ENCODE data around the gene PDE1A.

The PDE1A gene

DNA sequence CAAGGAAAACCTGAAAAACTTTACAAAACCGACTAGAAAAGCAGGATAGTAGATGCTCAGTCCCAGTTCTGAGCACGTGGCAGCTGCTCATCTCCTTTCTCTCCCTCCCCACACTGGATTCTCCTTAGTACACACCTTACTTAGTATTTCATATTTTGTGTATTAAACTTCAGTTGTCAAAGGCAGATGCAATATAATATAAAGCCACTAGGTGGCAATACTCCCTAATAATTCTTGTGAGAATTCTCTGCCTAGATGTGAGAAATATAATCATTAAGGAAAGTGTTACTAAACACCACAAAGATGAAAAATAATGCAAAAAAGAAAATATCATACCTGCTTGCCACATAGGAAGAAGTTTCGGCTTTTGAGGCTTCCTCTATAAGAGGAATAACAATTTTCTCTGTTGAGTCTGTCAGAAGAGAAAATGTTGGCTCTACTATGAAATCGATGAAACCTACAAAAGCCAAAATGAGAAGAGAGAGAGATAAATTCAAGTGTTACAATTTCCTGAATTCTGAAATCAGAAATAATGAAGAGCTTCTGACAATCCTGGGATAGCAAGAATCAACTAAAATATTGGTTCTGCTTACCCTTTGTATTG, 240.6 kb downstream of the PDE1A start:
- DNase-seq: peak; percentile 41

DNA sequence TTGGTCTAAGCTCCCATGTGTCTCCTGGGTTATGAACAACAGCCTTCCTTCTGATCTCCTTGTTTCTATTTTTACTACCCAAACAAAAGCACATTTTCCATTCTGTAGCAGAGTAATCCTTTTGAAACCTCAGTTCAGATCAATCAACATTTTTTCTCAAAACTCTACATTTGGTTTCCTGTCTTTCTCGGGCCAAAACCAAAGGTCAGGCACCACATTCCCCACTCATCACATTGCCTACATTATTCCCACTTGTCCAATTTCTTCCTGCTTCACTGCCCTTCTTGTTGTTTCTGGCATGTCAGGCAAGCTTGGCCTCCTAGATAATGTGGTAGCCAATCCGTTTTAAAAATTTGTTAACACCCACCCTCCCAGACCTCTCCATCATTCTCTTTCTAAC, 244.4 kb downstream of the PDE1A start:
- DNase-seq: no peak

DNA sequence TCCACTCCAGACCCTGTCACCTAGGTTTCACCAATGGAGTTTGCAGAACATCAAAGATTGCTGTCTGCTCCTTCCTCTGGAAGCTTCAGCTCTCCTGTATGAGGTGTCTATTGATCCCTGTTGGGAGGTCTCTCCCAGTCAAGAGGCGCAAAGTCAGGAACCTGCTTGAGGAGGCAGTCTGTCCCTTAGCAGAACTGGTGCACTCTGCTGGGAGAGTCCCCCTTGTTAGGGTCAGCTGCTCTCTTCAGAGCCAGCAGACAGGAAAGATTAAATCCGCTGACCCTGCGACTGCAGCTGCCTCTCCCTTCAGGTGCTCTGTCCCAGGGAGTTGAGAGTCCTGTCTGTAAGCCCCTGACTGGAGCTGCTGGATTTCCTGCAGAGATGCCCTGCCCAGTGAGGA, 245.5 kb downstream of the PDE1A start:
- no peak for DNase-seq

DNA sequence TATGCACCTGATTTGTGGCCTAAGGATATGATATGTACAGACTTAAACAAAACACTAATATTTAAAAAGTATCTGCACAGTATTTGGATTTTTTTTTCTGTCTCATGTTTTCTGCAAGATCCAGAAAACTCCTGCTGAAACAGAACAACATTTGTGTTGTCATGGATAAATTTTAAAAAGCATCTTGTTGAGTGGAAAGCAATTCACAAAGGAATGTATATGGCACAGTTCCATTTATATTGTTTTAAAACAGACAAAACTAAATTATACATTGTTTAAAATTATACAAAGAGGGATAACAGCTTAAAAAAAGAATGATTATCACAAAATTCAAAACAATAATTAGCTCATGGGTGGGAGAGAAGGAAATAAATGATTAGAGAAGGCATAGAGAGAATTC, 247.7 kb downstream of the PDE1A start:
- DNase-seq: no peak

DNA sequence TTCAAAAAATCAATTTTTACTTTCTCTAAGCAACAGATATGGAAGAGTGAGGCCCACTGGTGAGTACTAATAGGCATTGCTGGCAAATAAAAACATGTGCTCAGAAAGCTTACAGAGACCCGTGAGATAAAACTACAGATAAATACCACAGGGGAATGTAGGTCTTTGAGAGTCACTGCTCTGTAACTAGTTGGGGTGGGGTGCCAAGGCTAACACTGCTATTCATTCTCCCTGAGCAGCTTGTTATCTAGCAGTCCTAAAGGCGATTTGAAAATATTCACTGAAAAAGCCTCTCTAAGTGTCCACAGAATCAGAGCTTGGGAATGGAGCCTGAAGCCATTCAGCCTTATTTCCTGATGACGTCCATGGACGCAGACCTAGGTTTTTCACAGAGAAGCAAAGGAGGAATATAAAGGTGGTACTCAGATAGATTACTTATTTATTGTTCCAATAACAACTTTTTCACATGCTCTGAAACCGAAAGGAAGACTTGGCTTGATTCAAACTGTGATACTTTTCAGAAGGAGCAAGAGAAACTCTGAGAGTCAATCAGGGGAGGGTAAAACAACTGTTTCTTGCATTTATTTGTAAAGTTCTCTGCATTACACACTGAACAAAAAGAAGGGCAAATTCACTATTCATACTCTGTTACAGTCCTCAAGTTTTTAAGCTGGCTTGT, 252.8 kb downstream of the PDE1A start:
- no peak for DNase-seq

DNA sequence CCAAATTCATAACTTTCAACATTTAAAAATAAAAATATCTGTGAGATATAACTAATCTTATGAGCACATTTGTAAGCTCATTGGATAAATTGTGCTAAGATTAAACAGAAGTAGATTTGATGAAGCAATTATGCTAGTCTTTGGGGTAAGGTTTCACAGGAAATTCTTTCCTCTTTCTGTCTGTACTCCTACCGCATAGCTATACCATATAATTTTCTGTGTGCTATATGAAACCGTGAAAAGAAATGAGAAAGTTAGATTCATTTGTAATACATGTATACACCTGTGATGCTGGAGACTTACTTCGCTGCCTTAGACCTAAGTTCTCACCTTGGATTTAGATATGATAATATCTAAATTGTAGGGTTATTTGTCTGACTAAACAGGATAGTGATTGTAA, 256.5 kb downstream of the PDE1A start:
- no peak for DNase-seq

DNA sequence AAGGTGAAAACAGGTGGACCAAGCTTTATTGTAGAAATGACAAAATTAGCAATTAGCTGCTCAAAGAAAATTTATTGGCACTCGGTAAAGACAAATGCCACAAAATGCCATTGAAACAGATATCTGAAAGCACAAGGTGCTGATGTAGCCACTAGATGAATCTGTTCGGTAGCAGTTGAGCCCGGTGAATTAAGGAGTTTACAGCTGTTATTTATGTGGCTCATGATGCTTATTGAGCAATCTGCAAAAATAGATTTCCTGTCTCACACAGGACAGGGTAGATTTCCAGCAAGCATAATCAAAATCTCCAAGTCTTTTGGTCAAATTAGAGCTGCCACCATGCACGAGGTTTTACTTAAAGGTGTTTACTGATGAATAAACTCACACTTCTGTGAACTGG, 259.0 kb downstream of the PDE1A start:
- no peak for DNase-seq

DNA sequence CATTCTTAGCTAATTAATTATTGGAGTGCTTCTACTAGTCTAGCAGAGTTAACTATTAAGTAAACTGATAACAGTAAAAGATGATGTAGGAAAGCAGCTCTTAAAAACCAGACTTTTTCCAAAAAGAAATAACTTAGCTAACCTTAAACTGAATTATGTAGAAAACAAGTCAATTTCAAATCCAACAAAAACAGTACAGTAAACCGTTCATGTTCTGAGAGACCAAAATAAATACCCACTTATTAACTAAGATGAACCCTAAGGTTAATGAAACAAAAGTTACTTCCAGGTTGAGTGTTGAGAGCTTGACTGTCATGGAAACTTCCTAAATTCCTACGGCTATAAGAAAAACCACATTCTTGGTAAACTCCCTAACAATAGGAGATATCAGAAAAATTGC, 260.0 kb downstream of the PDE1A start:
- DNase-seq: no peak

DNA sequence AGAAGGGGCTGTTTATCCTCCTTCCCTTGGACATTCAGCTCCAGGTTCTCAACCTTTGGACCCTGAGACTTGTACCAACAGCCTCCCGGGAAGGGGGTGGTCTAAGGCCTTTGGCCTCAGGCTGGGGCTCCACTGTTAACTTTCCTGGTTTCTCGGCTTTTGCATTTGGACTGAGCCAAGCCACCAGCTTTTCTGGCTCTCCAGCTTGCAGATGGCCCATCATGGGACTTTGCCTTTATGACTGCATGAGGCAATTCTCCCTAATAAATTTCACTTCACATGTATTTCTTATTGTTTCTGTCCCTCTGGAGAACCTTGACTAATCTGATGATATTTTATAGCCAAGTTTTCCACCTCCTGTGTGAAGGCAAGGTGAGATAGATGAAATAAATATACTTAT, 260.4 kb downstream of the PDE1A start:
- DNase-seq: no peak

DNA sequence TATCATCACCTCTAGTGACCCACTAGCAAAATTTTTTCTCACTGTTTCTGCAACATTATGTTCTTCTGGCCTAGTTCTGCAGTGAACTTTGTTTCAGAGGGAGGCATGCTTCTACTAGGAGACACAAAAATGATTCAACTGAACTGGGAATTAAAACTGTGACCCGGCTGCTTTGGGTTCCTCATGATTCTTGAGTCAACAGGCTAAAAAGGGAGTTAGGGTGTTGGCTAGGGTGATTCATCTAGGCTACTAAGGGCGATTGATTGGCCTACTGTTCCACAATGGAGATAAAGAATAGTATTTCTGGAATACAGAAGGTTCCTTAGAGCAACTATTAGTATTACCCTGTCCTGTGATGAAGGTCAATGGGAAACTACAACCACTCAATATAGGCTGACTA, 261.6 kb downstream of the PDE1A start:
- no peak for DNase-seq

DNA sequence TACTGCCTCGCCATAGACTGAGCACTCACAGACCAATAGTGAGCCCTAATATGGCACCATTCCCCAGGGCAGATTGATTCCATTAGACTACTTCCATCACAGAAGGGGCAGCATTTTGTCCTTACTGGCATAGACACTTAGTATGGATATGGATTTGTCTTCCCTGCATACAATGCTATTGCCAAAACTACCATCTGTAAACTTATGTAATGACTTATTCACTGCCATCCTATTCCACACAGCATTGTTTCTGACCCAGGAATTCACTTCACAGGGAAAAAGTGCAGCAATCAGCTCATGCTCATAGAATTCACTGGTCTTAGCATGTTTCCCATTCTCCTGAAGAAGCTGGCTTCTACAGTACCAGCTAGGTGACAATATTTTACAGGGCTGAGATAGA, 262.1 kb downstream of the PDE1A start:
- DNase-seq: no peak

DNA sequence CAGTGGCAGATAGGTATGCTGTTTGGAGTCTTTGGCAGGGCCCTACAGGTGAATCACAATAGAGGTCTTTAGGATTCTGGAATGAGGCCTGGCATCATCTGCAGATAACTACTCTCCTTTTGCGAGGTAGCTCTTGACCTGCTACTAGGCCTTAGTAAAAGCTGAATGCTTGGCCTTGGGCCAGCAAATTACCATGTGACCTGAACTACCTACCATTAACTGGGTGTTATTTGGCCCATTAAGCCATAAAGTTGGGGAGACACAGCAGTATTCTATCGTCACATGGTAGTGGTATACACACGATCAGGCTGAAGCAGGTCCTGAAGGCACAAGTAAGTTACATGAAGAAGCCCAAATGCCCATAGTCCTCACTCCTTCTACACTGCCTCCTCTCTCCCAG, 263.0 kb downstream of the PDE1A start:
- no peak for DNase-seq

DNA sequence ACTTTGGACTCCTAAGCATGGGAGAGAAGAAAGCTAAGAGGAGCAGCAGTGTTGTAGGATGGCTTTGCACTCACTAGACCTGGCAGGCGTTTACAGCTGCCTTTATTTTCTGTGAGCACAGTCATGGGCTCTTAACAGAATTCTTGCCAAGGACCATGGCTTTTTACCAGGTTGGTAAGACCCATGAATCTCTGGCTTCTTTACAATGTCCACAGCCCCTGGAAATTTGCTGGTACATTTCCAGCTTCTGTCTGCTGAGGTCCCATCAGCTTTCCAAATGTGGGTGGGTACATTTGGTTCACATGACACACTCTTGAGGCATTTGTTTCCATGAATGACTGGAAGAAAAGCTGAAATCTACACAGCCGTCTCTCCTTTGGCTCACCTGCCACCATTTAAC, 278.5 kb downstream of the PDE1A start:
- no peak for DNase-seq

DNA sequence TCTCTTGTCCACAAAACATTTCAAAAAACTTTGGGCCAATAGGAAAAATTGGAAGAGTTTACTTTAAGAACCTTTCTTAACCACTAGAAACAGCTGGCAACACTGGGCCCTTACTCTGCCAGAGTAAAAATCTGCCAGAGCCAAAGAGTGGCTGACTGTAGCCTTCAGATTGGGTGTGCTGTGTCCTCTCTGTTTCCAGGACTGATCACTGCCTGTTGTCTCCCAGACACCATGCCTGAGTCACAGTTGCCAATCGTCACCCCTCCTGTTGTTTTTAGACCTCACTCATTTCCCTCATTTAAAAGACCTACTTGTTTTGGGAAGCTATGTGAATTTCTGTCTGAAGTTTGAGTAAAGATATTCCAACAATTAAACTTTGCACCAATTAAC, 282.1 kb downstream of the PDE1A start:
- no peak for DNase-seq

DNA sequence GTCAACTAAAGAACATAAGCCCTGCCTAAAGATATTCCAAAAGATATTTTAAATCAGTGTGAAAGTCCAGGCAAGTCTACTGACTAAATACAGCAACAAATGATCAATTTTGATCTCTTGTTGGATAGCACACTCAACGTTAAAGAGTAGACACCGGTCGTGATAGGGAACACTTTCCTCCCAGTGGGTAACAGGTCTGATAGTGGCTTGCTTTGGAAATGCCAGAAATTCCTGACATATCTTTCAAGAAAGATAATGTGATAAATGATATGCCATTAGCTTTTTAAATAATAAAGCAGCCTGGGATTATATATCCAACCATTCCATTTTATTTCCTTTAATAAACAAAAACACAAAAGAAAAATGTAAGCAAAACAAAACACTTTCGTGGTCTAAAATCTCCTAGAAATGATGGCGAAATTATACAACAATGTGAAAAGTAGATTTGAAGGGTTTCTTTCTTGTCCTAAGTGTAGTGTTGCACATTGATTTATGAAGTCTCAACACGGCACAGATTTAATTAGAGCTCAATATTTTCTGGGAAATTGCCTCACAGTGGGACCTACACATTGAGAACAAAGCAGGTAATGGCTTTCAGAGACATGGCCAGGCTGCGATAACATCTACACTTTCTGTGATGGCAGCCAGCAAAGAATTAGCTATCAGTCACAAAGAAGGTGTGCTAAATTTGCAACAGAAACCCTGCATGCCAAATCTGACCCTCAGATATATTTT, 282.6 kb downstream of the PDE1A start:
- DNase-seq: no peak

DNA sequence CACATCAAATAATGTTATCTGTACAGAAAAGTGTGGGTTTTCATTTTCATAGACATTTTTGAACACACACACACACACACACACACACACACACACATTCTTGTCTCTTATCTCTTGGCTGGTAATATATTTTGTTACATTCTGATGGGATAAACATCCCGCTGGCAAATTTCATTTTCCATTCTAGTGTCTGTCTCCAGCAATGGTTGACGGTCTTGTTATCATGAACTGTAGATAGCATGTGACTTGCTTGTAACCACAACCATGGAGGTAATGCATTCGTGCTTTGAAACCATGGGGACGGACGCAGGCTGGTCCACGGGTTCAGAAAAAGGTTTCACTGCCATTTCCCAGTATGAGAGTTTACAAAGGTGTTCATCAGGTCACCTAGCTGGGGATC, 284.8 kb downstream of the PDE1A start:
- no peak for DNase-seq

DNA sequence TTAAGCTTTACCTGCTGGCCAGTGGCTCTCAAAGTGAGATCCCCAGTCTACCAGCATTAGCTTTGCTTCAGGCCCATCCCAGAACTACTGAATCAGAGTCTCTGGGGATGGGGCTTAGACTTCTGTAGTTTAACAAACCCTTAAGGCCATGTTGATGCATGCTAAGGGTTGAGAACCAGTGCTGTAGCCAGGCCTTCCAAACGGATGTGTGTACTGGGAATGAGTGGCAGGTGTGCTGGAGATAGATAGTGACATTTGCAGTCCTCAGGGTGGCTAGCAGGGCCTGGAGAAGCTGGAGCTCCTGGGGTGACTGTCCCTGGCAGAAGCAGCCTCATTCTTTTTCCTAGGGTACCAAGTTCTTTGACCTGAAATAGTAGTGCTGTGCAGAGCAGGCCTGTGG, 292.6 kb downstream of the PDE1A start:
- no peak for DNase-seq

DNA sequence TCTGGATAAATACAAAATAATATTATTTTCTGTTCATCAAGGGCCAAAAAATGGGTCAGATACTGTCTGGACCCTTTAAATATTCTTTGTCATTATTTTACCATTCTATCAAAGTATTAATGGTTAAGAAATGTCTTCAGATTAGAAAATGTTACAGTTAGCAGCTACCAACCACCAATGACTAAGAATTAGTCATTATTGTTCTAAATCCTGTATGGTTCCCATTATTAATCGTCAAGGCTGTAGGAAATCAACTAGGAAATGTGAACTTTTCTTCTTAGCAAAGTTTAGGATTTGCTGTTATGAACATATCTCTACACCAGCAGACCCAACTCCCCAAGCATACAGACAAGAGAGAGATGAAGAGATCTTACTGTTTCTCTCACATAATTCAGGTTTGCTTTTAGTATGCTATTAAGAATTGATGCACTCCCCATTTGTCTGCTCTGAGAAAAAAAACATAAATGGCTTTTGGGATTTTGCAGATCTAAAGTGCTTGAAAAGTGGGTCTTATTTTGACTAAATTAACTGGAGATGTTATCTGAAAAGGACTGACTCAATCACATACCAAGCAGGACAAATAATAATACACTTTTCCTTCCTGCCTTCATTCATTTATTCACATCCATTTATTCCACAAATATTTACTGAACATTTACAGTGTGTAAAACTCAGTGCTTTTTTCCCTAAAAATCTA, 293.5 kb downstream of the PDE1A start:
- no peak for DNase-seq

DNA sequence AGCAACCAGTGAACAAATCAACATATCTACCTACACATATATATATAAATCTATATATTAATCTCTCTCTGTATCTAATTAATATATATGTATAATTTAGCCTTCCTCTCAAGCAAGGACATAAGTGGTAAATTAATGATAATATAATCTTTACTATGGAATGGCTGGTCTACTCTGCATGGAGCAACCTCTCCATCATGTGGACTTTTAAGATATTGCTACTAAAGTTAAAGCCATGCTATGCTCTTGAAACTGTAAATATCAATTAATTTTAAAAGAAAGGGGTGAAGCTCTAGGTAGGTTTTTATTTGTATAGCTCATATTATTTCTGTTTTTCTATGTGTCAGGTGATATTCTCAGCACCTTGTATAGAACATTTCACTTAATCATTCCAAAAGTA, 294.2 kb downstream of the PDE1A start:
- DNase-seq: no peak

DNA sequence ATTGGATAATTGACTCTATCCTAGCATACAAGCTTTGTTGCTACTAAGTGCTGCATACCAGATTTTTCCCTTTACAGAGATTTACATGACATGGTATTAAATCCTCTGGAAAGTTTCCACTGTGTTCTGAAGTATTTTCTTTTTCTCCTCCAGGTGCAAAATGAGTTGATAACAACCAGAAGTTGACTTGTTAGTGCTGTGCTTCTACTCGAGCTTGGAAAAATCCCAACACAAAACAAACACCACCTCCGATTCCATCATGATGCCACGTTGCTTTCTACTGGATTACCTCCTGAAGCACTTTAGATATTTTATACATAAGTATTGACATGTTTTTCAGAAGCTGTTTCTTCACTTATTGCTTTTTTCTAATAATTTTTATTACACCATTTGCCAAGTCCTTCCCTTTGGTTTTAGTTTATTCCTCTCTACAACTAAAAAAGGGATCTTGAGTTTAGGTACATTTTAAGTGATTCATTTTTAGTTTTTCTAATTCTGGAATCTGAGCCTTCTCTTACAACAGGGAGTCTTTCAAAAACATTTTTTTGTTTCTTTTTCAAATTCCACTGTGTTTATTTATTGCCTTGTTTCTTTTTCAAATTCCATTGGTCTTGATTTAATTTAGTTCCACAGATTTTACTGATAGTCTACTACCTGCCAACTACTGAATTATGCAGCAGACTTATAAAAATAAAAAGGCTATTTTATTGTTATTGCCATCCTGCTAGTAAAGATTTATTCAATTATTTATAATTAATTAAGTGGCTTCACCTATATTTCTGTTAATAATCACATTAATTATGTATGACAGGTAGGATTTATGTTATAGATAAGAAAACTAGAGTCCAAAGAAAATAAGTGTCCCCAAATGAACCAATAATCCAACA, 297.8 kb downstream of the PDE1A start:
- DNase-seq: no peak

DNA sequence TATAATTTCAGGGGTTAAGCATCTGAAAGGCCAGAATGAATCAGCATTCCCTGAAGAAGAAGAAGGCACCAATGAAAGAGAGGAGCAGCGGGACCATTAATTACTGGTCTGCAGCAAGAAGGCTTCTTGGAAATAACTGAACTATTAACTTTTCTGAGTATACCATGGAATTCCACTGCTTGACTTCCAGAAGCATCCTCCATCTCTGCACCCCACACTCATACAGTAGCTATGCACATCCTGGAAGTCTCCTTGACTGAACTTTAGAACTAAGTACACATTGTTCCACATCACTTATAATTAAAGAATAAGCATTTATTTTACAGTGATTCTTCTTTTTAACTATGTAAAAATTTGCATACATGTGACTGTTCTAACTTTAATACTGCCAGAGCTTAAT, 309.6 kb downstream of the PDE1A start:
- DNase-seq: no peak

DNA sequence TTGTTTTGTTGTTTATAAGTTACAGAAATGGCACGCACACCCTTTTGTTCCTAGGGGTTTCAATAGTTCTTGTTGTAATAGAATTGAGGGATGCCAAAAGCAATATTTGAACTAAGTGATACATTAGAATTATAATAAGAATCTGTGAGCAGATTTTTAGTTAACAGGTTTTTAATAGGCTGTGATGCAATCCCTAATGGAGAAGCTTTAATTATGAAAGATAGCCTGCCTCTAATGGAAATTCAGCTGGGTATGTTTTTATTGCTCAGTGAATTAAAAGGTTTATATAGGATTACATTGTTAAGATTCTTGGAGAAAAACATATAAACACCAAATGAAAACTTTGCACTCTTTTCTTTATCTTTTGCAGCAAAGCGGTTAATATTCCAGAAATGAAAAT, 310.1 kb downstream of the PDE1A start:
- no peak for DNase-seq

DNA sequence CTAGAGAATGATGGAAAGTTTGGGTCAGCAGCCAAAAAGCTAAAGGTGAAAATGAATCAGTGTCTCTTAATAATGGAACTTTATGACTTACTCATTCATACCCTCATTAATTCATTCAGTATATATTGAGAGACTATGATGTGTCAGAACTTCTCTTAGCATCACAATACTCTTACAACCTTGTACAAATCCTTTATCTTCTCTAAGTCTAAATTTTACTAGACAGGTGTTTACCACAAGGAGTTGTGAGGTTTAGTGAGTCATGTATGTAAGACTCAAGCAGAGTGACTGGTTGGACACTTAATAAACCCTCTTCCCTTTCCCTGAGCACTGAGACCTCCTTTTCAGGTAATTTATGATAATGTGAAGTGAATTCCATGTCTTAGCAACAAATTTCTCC, 311.6 kb downstream of the PDE1A start:
- no peak for DNase-seq

All from inflammatory macrophage treated with lipopolysaccharide for 4 hours (primary cell).